ENCODE data around the gene APOA1.

APOA1 gene

DNA sequence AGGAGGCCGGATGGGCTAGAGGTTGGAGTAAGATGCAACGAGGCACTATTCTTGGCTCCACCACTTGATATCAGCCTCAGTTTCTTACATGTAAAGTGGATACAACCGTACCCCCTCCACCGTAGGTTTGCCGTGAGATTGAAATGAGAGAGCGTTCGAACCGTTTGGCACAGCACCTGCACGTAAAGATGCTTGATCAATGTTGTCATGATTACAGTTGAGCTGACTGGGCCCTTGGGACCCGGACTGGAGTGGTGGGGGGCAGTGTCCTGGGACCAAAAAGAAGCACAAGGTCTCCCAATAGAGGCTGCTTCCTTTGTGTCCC, 4.0 kb downstream of the APOA1 start:
- no peak for DNase-seq

DNA sequence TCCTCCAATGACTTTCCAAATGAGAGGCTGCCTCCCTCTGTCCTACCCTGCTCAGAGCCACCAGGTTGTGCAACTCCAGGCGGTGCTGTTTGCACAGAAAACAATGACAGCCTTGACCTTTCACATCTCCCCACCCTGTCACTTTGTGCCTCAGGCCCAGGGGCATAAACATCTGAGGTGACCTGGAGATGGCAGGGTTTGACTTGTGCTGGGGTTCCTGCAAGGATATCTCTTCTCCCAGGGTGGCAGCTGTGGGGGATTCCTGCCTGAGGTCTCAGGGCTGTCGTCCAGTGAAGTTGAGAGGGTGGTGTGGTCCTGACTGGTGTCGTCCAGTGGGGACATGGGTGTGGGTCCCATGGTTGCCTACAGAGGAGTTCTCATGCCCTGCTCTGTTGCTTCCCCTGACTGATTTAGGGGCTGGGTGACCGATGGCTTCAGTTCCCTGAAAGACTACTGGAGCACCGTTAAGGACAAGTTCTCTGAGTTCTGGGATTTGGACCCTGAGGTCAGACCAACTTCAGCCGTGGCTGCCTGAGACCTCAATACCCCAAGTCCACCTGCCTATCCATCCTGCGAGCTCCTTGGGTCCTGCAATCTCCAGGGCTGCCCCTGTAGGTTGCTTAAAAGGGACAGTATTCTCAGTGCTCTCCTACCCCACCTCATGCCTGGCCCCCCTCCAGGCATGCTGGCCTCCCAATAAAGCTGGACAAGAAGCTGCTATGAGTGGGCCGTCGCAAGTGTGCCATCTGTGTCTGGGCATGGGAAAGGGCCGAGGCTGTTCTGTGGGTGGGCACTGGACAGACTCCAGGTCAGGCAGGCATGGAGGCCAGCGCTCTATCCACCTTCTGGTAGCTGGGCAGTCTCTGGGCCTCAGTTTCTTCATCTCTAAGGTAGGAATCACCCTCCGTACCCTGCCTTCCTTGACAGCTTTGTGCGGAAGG, 4.8 kb downstream of the APOA1 start:
- DNase-seq: no peak

DNA sequence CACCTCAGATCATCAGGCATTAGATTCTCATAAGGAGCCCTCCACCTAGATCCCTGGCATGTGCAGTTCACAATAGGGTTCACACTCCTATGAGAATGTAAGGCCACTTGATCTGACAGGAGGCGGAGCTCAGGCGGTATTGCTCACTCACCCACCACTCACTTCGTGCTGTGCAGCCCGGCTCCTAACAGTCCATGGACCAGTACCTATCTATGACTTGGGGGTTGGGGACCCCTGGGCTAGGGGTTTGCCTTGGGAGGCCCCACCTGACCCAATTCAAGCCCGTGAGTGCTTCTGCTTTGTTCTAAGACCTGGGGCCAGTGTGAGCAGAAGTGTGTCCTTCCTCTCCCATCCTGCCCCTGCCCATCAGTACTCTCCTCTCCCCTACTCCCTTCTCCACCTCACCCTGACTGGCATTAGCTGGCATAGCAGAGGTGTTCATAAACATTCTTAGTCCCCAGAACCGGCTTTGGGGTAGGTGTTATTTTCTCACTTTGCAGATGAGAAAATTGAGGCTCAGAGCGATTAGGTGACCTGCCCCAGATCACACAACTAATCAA, 5.6 kb downstream of the APOA1 start:
- no peak for DNase-seq

DNA sequence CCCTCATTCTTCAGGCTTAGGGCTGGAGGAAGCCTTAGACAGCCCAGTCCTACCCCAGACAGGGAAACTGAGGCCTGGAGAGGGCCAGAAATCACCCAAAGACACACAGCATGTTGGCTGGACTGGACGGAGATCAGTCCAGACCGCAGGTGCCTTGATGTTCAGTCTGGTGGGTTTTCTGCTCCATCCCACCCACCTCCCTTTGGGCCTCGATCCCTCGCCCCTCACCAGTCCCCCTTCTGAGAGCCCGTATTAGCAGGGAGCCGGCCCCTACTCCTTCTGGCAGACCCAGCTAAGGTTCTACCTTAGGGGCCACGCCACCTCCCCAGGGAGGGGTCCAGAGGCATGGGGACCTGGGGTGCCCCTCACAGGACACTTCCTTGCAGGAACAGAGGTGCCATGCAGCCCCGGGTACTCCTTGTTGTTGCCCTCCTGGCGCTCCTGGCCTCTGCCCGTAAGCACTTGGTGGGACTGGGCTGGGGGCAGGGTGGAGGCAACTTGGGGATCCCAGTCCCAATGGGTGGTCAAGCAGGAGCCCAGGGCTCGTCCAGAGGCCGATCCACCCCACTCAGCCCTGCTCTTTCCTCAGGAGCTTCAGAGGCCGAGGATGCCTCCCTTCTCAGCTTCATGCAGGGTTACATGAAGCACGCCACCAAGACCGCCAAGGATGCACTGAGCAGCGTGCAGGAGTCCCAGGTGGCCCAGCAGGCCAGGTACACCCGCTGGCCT, 7.1 kb downstream of the APOA1 start:
- no peak for DNase-seq

DNA sequence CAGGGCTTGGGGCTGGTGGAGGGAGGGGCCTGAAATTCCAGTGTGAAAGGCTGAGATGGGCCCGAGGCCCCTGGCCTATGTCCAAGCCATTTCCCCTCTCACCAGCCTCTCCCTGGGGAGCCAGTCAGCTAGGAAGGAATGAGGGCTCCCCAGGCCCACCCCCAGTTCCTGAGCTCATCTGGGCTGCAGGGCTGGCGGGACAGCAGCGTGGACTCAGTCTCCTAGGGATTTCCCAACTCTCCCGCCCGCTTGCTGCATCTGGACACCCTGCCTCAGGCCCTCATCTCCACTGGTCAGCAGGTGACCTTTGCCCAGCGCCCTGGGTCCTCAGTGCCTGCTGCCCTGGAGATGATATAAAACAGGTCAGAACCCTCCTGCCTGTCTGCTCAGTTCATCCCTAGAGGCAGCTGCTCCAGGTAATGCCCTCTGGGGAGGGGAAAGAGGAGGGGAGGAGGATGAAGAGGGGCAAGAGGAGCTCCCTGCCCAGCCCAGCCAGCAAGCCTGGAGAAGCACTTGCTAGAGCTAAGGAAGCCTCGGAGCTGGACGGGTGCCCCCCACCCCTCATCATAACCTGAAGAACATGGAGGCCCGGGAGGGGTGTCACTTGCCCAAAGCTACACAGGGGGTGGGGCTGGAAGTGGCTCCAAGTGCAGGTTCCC, 7.8 kb downstream of the APOA1 start, which contains the start of gene APOC3:
APOC3 (plus strand) TSS at position 383 of the 659 bp plus-strand sequence. CDS start 676 bp downstream, outside the sequence.
- DNase-seq: no peak

DNA sequence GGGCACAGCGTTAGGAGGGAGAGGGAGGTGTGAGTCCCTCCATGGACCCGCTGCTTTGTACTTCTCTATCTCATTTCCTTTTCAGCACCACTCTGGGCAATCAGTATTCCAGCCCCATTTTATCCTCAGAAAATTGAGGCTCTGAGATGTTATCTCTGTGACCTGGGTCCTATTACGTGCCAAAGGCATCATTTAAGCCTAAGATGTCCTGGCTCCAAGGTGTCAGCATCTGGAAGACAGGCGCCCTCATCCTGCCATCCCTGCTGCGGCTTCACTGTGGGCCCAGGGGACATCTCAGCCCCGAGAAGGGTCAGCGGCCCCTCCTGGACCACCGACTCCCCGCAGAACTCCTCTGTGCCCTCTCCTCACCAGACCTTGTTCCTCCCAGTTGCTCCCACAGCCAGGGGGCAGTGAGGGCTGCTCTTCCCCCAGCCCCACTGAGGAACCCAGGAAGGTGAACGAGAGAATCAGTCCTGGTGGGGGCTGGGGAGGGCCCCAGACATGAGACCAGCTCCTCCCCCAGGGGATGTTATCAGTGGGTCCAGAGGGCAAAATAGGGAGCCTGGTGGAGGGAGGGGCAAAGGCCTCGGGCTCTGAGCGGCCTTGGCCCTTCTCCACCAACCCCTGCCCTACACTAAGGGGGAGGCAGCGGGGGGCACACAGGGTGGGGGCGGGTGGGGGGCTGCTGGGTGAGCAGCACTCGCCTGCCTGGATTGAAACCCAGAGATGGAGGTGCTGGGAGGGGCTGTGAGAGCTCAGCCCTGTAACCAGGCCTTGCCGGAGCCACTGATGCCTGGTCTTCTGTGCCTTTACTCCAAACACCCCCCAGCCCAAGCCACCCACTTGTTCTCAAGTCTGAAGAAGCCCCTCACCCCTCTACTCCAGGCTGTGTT, 8.5 kb downstream of the APOA1 start:
- DNase-seq: no peak

DNA sequence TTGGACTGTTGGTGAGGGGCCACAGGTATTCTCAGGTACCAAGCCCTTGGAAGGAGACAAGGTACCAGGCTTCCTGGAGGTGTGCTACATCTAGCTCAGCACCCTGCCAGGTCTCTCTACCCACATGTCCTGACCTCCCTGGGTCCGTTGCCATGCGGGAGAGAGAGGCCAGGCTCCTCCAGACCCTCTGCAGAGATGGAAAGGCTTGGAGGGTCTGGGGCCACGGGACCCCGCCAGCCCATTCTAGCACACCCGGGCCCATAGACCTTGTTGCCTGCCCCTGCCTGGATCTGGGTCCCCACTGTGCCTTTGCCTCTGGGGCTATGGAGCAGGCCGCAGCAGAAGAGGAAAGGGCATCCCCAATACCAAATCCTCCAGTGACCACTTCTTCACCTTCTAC, 10.0 kb downstream of the APOA1 start:
- no peak for DNase-seq

DNA sequence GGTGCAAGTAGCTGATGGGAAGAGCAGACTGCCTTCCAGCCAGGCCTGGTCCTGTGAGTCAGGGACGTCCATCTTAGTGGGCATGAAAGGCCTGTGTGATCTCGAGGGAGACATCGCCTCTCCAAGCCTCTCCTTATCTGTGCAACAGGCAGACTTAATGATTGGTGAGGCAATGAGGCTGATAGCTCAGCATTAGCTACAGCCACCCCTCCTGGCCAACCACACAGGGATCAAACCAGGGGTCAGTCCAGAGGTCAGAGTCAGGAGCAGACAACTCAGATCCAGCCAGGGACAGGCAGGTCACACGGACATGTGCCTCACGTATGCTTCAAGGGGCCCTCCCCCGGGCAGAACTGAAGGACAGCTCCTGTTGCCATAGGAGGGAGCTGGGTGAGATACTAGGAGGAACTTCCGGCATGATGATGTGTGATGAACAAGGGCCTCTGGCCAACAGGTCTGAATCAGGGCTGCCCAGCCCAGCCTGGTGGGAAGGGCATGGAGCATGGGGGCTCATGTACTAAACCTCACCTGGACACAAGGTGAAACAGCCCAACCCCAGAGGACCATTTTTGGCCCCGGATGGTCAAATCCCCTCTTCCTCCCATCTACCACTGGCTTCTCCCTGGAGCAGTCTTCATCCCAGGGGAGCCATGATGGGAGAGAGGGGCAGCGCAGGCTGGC, 10.5 kb downstream of the APOA1 start:
- DNase-seq: no peak

DNA sequence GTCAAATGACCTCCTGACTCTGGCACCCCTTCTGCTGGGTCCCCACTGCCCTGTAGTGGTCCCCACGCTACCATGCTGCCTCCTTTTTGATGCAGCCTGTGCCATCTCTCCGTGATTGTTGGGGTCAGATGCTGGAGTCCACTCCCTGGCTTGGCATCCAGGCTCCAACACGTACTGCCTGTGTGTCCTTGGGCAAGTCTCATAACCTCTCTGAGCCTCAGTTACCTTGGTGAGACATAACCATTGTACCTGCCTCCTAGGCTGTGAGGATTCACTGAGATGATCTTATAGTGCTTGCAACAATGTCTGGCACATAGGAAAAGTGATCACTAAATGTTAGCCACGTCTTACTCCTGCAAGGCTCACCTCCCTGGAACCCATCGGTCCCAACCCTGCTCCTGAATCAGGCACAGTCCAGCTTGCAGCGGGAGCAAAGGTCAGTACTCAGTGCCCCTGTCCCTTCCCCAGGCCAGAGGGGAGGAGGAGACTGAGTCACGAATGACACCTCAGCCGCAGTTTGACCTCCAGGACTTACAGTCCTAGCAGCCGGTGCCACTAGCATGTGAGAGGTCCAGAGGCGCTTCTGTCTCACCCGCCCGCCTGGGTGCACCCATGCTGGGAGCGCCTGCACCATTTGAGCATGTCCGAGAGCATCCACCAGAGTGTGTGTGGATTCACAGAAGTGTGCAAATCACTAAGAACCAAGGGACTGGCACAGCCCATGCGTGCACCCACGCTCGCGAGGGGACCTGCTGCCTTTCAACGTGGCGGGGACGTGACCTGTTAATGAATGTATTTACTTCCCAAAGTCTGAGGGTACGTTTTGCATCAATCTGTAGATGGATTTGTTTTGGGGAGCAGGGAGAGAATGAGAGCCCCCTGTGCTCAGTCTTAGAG, 11.3 kb downstream of the APOA1 start:
- no peak for DNase-seq

DNA sequence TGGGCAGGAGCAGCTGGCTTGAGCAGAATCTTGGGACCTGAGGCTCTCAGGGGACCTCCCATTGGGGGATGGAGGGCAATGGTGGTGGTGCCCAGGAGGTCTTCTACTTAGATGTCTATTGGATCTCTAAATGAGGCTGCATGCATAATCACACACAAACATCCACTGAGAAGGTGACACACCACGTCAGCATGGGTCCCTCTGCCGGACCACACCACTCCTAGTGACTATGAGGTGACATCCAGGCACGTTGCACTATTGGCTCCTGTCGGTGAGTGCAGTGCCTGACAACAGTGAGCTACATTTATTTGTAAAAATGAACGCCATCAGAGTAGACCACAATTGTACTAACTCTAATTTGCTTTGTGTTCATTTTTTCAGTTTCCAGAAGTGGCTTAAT, 12.0 kb downstream of the APOA1 start:
- DNase-seq: no peak

DNA sequence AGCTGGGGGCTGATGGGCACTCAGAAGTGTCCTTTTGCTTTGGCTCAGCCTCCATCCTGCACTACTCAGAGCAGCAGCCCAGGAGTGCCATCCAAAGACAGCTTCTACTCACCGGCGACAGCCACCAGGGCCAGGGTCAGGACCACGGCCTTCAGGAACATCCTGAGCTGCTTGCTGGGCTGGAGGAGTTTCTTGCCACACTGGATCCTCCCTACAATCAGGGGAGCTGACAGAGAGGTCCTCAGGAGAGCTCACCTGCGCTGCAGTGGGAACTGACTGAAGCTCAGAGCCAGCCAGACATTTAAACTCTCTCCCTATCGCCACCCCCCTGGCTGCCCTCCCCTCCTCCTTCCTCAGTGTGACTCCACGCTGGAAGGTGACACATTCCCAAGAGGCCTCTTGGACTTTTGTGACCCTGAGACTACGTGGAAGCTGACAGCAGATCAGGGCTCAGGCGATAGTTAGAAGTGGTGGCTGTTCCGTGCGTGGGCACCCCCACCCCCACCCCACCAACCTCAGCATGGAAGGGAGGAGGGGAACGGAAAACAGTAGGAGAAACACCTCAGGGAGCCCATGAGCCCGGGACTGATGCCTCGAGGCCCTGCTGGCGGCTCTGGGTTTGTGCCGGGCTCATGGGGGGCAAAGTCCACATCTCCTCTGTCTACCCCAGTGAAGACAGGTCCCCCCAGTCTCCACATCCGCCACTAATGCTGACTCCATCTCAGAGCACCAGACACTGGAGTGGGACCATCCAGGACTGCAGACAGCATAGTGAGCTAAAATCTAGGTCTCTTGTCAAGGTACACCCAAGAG, 14.2 kb downstream of the APOA1 start, which contains the start of gene APOA4:
APOA4 (minus strand) TSS at position 274 of the 813 bp plus-strand sequence; CDS start at position 161, 113 bp downstream.
- no peak for DNase-seq

DNA sequence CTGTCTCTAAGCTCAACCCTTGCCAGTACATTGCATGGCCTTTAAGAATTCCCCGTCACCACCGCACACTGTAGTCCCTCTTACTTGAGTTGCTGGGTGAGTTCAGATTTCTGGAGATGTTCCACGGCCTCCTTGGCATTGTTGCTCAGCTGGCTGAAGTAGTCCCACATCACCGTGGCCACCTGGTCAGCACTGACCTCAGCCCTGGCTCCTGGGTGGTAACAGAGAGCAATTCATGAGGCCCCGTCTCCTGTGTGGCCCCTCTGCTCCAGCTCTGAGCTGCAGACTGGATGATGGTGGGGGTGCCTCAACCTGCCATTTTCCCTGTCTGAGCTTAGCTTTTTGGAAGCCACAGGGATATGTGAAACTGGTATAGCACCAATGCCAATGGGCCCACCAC, 14.8 kb downstream of the APOA1 start:
- no peak for DNase-seq

DNA sequence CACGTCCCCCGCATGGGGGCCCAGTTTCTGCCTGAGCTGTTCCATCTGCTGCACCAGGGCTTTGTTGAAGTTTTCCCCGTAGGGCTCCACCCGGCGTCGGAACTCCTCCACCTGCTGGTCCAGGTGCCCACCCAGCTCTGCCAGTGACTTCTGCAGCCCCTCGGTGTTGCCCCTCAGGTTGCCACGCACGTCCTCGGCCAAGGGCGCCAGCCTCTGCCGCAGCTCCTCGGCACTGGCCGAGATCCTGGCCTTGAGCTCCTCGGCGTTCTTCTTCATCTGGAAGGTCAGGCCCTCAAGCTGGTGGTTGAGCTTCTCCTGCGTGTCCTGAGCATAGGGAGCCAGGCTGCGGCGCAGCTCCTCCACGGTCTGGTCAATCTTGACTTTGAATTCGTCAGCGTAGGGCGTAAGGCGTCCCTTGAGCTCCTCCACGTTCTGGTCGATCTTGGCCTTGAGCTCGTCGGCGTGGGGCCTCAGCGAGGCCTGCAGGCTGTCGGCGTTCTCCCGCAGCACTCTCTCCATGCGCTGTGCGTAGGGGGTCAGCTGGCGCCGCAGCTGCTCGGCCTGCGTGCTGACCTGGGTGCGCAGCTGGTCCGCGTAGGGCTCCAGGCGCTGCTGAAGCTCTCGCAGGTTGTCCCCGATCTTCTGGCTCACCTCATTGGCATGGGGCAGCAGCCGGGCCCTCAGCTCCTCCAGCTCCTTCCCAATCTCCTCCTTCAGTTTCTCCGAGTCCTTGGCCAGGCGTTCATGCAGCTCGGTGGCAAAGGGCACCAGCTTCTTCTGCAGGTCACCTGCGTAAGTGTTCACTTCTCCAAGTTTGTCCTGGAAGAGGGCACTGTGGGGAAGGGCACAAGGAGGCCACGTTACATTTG, 16.1 kb downstream of the APOA1 start:
- DNase-seq: no peak

DNA sequence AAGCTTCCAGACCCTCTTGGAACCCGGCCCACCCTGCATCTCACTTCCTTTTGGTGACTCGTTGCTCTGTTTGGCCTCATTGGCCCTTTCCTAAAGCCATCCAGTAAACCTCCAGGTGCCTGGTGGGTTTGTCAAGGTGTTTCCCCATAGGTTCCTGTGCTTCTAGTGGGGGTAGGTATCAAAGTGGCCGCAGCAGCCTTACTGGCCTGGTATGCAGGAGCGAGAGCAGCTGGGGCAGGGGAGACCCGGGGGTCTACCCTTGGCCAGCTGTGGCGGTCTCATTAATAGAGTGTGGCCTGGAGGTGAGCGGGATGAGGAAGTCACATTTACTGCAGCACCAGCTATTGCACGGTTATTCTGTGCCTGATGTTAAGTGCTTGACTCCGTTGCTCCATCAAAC, 18.4 kb downstream of the APOA1 start:
- DNase-seq: no peak

DNA sequence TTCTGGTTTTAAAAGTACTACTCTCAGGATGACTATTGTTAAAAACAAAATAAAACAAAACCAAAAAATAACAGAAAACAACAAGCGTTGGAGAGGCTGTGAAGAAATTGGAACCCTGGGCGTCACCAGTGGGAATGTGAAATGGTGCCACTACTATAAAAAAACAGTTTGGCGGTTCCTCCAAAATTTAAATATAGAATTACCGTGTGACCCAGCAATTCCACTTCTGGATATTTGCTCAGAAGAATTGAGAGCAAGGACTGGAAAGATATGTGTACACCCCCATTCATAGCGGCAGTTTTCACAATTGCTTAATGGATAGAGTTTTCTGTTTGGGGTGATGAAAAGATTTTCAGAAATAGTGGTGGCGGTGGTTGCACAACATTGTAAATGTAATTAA, 22.9 kb downstream of the APOA1 start:
- no peak for DNase-seq

DNA sequence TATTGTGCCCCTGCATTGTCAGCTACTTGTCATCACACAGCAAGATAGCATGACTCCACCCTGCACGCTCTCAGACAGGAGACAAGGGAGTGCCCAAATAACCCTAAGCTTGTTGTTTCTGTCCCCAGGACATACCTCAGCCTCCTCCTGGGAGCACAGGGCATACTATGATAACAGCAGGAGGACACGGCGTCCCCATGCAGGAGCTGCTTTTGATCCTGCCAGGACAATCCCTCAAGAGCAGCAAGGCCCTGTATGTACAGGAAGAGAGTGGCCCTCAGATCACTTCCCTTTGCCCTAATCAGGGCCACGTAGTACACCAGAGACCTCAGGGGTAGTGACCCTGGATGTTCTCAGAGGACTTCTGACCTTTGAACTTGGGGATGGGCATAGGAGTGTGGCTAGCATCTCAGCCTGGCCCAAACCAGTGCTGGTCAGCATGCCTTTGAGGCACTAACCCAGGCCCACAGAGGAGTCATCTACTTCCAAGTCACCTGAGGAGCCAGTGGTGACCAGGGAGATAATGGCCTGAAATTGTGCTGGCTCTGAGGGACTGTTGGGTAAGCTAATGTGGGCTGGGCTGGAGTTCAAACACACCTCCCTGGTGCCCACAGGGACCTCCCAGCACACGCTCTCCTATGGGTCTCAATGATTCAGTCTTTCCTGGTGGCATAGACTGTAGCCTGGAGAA, 23.5 kb downstream of the APOA1 start:
- DNase-seq: no peak

DNA sequence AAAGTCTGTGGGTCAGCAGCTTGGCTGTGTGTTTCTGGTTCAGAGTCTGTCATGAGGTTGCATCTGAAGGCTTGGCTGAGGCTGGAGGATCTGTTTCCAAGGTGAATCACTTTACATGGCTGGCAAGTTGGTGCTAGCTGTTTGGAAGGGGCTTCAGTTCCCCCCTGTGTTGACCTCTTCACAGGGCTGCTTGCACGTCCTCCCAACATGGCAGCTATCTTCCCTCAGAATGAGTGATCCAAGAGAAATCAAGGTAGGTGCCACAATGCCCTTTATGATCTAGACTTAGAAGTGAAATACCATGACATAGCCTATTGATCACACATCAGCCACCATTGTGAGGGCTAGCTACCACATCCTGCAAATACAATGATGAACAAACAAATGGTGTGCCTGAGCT, 24.3 kb downstream of the APOA1 start:
- DNase-seq: no peak

DNA sequence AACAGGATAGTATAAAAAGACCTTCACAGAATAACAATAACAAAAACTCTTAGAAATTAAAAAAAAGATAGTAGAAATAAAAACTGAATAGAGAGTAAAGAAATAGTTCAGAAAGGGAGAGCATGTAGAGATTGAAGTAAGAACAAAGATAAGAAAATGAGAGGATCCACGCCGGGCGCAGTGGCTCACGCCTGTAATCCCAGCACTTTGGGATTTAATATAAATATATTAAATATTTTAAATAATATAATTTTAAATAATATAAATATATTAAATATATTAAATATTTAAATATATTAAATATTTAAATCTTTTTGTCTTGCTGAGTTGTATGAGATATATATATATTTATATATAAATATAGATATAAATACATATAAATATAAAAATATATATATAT, 25.3 kb downstream of the APOA1 start:
- DNase-seq: no peak
